ENCODE data around the gene USP21. TPM values are rescaled to one million over a fixed set of nuclear protein-coding genes. Genes with fewer than 3 reads are reported as not detected.

USP21 gene
- total and polyA plus RNA-seq, 2 of the 8 experiments (the other 6 are each of a cell fraction or from before 2014, with no cell fraction given), result 23.9 to 36.3 TPM

DNA sequence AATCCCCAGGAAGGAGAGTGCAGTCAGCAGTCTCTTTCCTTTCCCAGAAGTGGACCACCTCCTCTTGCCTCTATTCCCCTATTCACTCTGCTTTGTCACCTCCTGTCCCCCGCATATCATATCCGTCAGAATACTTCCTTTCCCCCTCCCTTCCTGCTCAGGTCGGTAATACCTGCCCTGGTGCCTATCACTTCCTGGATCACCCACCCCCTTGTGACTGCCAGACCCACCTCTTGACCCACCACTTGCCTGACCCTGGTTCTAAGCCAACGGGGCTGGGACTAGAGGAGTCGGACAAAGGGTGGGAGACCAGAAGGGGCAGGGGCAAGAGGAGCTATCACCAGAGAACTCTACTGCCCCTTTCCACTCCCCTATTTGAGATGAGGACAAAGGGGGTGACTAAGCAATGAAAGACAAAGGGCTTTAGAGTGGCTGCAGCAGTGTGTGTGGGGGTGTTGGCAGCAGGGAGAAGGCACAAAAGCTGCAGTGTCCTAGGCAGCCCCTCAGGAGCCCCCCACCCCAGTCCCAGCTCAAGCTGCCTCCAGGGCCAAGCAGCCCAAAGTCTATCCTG, 41.2 kb downstream of the USP21 start:
- peak overlapping the region; percentile 0 for H3K4ac ChIP-seq (replicated peaks; ENCODE audit: insufficient read length, low read depth, low read length)
- peak overlapping the region; percentile 99 for H2BK12ac ChIP-seq (ENCODE audit: low read depth, low read length)
- ChIA-PET CTCF (ENCODE audit: partially characterized antibody) (interaction anchor here (0.5 to 17.6 kb wide), 7 partner anchors 10 to 210 kb away, joined by 3 to 427 read pairs (median 4); partner anchors contain the start of genes APOA2, FCER1G, PPOX and TOMM40L), POLR2A (ENCODE audit: partially characterized antibody) (interaction anchor here (0.6 to 4.6 kb wide), 12 partner anchors 8 to 178 kb away, joined by 3 to 82 read pairs (median 9); partner anchors contain the start of genes APOA2, B4GALT3, DEDD and FCER1G)
- peaks cover 0 to 14% of the 10 kb centered on the region in 2 experiments; a peak in 2 of 4 replicates for H3K79me2 ChIP-seq (ENCODE audit: control insufficient read depth in 1 of 2, insufficient read depth in 2 of 2, low read length in 2 of 2)
- H3K36me3 ChIP-seq (ENCODE audit: control insufficient read depth in 2 of 4, insufficient read depth in 4 of 4, low read length in 3 of 4), result peaks cover 2 to 19% (median 3%) of the 10 kb centered on the region in 4 experiments; a peak in 4 of 8 replicates
- H2BK15ac ChIP-seq (ENCODE audit: low read length), result peak overlapping the region; percentile 90
- no peak overlapping the region for H2AFZ ChIP-seq (ENCODE audit: low read length)
- peak overlapping the region; percentile 56 for H2BK120ac ChIP-seq (replicated peaks; ENCODE audit: low read depth, low read length)
- H3K56ac ChIP-seq (replicated peaks; ENCODE audit: insufficient read length, low read depth, low read length), result peak overlapping the region; percentile 0
- H2AK5ac ChIP-seq (ENCODE audit: low read depth, low read length), result peak overlapping the region; percentile 59; the same call in 1 of the 2 replicates
- peak overlapping the region; percentile 80 for H3K18ac ChIP-seq (ENCODE audit: extremely low read depth, low read length)
- FAIRE-seq (no peak), DNase-seq (ENCODE audit: low read depth in 1 of 2, low spot score in 2 of 2) (no peak)
- peak overlapping the region; percentile 87; the same call in 1 of the 2 replicates for H4K8ac ChIP-seq (ENCODE audit: extremely low read depth, insufficient read depth, low read length)
- peak overlapping the region; percentile 74 for H2BK20ac ChIP-seq (ENCODE audit: low read length)
- no peaks in the 10 kb centered on the region for H4K20me1 ChIP-seq (replicated peaks in 1 of 2; ENCODE audit: control insufficient read depth in 1 of 2, insufficient read depth in 2 of 2, low read length in 2 of 2)
- no peak overlapping the region for H3K23ac ChIP-seq (ENCODE audit: insufficient read length)
- H3K4me1 ChIP-seq (replicated peaks in 1 of 4; ENCODE audit: control insufficient read depth in 3 of 4, insufficient read depth in 4 of 4, low read length in 3 of 4), result peaks cover 23 to 54% (median 48%) of the 10 kb centered on the region in 4 experiments
- peak overlapping the region; percentile 13 for H4K5ac ChIP-seq (ENCODE audit: insufficient read length, low read depth, low read length)
- peak overlapping the region; percentile 75 for H2BK5ac ChIP-seq (ENCODE audit: low read depth, low read length)
- WGBS, 2 experiments (ENCODE audit: extremely low coverage in 1 of 2, insufficient coverage in 1 of 2, insufficient read length in 1 of 2, insufficient replicate concordance in 2 of 2, low coverage in 1 of 2, low lambda C conversion rate in 2 of 2, missing lambda C conversion rate in 1 of 2), result 33% methylated on average over 5 of the region's 5 CpGs; no CpG with 5 or more reads in 1 of the 2 experiments
- H3K27ac ChIP-seq (ENCODE audit: low read depth, low read length), result peak overlapping the region; percentile 94
- peaks cover 9% of the 10 kb centered on the region; the same call in 1 of the 2 replicates for H3K79me1 ChIP-seq (ENCODE audit: low read depth, low read length)
- H3K23me2 ChIP-seq (ENCODE audit: low read depth, low read length), result peaks cover 13% of the 10 kb centered on the region
- H3K4me2 ChIP-seq (ENCODE audit: insufficient read depth in 1 of 2, low read depth in 2 of 2, low read length in 2 of 2), result peak overlapping the region; percentile 16 to 80
- peak overlapping the region in 2 of 4 experiments; percentile 62 to 63; a peak in 3 of 7 replicates for H3K9ac ChIP-seq (replicated peaks in 1 of 4; ENCODE audit: extremely low read depth in 1 of 4, low read depth in 3 of 4, low read length in 3 of 4)
- peak overlapping the region; percentile 91 for H4K91ac ChIP-seq (replicated peaks; ENCODE audit: insufficient read length, low read length)
- no peak overlapping the region for H3K14ac ChIP-seq (ENCODE audit: insufficient read length)
- H3K4me3 ChIP-seq (ENCODE audit: extremely low read depth in 1 of 4, insufficient read depth in 2 of 4, low read depth in 3 of 4, low read length in 4 of 4), result peak overlapping the region in 2 of 4 experiments; percentile 19 to 96; a peak in 1 of 8 replicates
- no peaks in the 10 kb centered on the region for H3K9me3 ChIP-seq (ENCODE audit: insufficient read depth in 2 of 2, low read depth in 1 of 2, low read length in 1 of 2)
- H3K27me3 ChIP-seq (replicated peaks in 1 of 4; ENCODE audit: control insufficient read depth in 3 of 4, extremely low read depth in 1 of 4, insufficient read depth in 3 of 4, low read length in 3 of 4), result no peaks in the 10 kb centered on the region
- TF ChIP-seq ATF3 (IDR thresholded peaks at IDR 0.05; ENCODE audit: insufficient read depth, low read depth, low read length) (no peak), NRF1 (IDR thresholded peaks at IDR 0.05; ENCODE audit: low read depth, low read length) (no peak), SP1 (IDR thresholded peaks at IDR 0.05; ENCODE audit: low read depth, low read length) (peak; percentile 49; the same call in 1 of the 2 replicates), CEBPB (IDR thresholded peaks at IDR 0.05; ENCODE audit: low read depth, low read length) (no peak), HDAC6 (IDR thresholded peaks at IDR 0.05; ENCODE audit: low read depth, low read length) (no peak), RNF2 (IDR thresholded peaks at IDR 0.05; ENCODE audit: borderline replicate concordance, low read depth, low read length, missing control alignments, poor library complexity, severe bottlenecking) (no peak), RAD21 (IDR thresholded peaks at IDR 0.05 in 1 of 2, conservative IDR thresholded peaks at IDR 0.05 in 1 of 2; ENCODE audit: low read depth in 2 of 2, low read length in 2 of 2) (no peak), HDAC2 (IDR thresholded peaks at IDR 0.05; ENCODE audit: borderline replicate concordance in 1 of 2, low read depth in 2 of 2, low read length in 2 of 2) (no peak), TEAD4 (IDR thresholded peaks at IDR 0.05; ENCODE audit: low read depth, low read length) (no peak), TBP (IDR thresholded peaks at IDR 0.05; ENCODE audit: low read depth, low read length) (0 out of 2 replicates have a peak, but pooled peaks have one; percentile 13)
